HK-2 (cell line): ENCODE measurements around the gene SYNE1.

ENCODE experiments used
- DNase-seq: peaks from one replicate; pipeline ENCODE4 v3.0.0-alpha.2; 2018; ENCODE audit not compliant: unreplicated experiment

Gene SYNE1

GRCh38 chr6:152314483-152314832 is 322.7 kb downstream of the SYNE1 start:
- no peak for DNase-seq

GRCh38 chr6:152313542-152314482 is 323.4 kb downstream of the SYNE1 start:
- DNase-seq, result no peak

- DNase-seq, result no peak
These were observed 324.7 kb downstream of the SYNE1 start for GRCh38 chr6:152312434-152312833.

- DNase-seq, result no peak
These were observed 326.7 kb downstream of the SYNE1 start for GRCh38 chr6:152310371-152310954.

GRCh38 chr6:152309648-152310047 is 327.5 kb downstream of the SYNE1 start:
- no peak for DNase-seq

GRCh38 chr6:152309006-152309405 is 328.2 kb downstream of the SYNE1 start:
- no peak for DNase-seq

GRCh38 chr6:152308306-152308705 is 328.9 kb downstream of the SYNE1 start:
- DNase-seq, result no peak

GRCh38 chr6:152305672-152306071 is 331.5 kb downstream of the SYNE1 start:
- no peak for DNase-seq

- DNase-seq, result peak; percentile 89
These were observed 335.2 kb downstream of the SYNE1 start for GRCh38 chr6:152301765-152302568.

- no peak for DNase-seq
These were observed 336.0 kb downstream of the SYNE1 start for GRCh38 chr6:152301021-152301764.

GRCh38 chr6:152300517-152300916 is 336.6 kb downstream of the SYNE1 start:
- DNase-seq, result no peak

- no peak for DNase-seq
These were observed 338.1 kb downstream of the SYNE1 start for GRCh38 chr6:152298848-152299735.

- no peak for DNase-seq
These were observed 339.0 kb downstream of the SYNE1 start for GRCh38 chr6:152298055-152298647.

- no peak for DNase-seq
These were observed 340.4 kb downstream of the SYNE1 start for GRCh38 chr6:152296648-152297376.

GRCh38 chr6:152295920-152296319 is 341.2 kb downstream of the SYNE1 start:
- no peak for DNase-seq

- no peak for DNase-seq
These were observed 341.8 kb downstream of the SYNE1 start for GRCh38 chr6:152295346-152295745.

- no peak for DNase-seq
These were observed 343.8 kb downstream of the SYNE1 start for GRCh38 chr6:152293404-152293803.

GRCh38 chr6:152292555-152292954 is 344.6 kb downstream of the SYNE1 start:
- no peak for DNase-seq

- DNase-seq, result no peak
These were observed 346.5 kb downstream of the SYNE1 start for GRCh38 chr6:152290693-152291092.
